OCI-LY7 (cell line): Measurements from ENCODE around the gene HYKK.

Source experiments
- CTCF ChIP-seq: fragments of 200-600 bp; sonication (generic); conservative IDR thresholded peaks from 2 replicates; pipeline ENCODE4 v1.5.1; 2014; ENCODE audit warnings: mild to moderate bottlenecking, antibody characterized with exemption, low read length, moderate library complexity, mixed read lengths
- EZH2phosphoT487 ChIP-seq: fragments of 200-600 bp; sonication (generic); IDR thresholded peaks from 2 replicates; pipeline ENCODE4 v1.6.1; 2018; ENCODE audit warnings: low read depth, borderline replicate concordance, mild to moderate bottlenecking, mixed run types, antibody characterized with exemption, low read length, moderate library complexity, mixed read lengths

GRCh38 chr15:78540871-78541743 is 33.7 kb downstream of the HYKK start:
- TF ChIP-seq CTCF = no peak
- no peak for TF ChIP-seq EZH2phosphoT487
